Dedifferentiated amniotic fluid mesenchymal stem cell (primary cell): ENCODE data around the gene SPHK1.

Source experiments
- DNase-seq: peaks from one replicate; pipeline ENCODE4 v3.0.0-alpha.2; 2016; ENCODE audit errors: extremely low spot score

SPHK1 gene

GRCh38 chr17:76432712-76433336 lies 48.4 kb downstream of the SPHK1 start:
- no peak for DNase-seq

DNA sequence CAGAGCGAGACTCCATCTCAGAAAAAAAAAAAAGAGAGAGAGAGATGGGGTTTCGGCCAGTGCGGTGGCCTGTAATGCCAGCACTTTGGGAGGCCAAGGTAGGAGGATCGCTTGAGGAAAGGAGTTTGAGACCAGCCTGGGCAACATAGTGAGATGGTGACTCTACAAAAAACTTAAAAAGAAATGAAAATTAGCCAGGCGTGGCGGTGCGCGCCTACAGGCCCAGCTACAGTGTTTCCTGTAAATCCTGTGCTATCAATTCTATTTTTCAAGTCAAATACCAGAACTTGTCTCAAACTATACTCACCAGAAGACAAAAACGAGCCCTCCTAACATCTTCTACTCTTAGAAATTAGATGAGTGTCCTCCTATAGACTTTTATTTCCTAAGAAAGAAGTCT lies 49.3 kb downstream of the SPHK1 start:
- DNase-seq, result no peak

DNA sequence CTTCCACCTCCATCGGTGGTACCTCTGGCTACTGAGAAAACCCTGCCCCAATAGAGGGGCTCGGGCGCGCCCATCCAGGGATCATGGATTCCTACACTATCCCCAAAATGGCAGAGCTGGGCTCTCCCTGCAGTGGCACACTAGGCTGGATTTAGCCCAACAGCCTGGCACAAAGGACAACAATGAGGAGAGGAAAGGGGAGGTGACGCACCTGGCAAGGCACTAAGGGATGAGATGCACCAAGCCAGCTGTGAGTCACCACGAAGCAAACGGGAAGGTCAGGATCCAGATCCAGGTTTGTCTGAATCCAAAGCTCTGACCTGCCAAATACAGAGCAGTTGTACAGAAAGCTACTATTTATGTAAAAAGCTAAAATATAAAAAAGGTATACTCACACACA lies 50.5 kb downstream of the SPHK1 start:
- no peak for DNase-seq

DNA sequence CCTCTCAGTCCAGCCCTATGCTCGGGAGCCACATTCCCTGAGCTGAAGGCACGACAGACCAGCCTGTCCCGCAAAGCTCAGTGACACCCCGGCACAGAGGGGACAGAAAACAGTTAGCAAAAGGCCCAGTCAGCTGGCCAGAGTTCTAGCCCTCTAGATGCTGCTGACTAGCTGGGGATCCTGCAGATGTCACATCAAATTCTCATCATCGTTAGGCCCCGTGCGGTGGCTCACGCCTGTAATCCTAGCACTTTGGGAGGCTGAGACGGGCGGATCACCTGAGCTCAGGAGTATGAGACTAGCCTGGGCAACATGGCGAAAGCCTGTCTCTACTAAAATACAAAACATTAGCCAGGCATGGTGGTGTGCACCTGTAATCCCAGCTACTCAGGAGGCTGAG lies 51.3 kb downstream of the SPHK1 start:
- no peak for DNase-seq
